ENCODE data around the gene UBE2D2.

GRCh38 chr5:139523635-139524445, 37.3 kb upstream of the UBE2D2 start:
- TF ChIP-seq CTCF (conservative IDR thresholded peaks at IDR 0.05; ENCODE audit: low read depth, low read length) (no peak), POLR2A (IDR thresholded peaks at IDR 0.05; ENCODE audit: low read depth, low read length) (no peak), USF2 (IDR thresholded peaks at IDR 0.05; ENCODE audit: low read depth, low read length) (no peak), MXI1 (IDR thresholded peaks at IDR 0.05; ENCODE audit: borderline replicate concordance, low read depth, low read length) (no peak), RAD21 (IDR thresholded peaks at IDR 0.05; ENCODE audit: low read length) (no peak), BHLHE40 (IDR thresholded peaks at IDR 0.05; ENCODE audit: low read depth, low read length) (no peak), CHD1 (IDR thresholded peaks at IDR 0.05; ENCODE audit: low read depth, low read length) (no peak), SMC3 (IDR thresholded peaks at IDR 0.05; ENCODE audit: low read depth, low read length) (no peak), MAFK (IDR thresholded peaks at IDR 0.05; ENCODE audit: low read depth, low read length) (no peak)
